GM12878 (cell line): ENCODE results near the gene EXOSC1. TPM values are rescaled to one million over a fixed set of nuclear protein-coding genes. Genes with fewer than 3 reads are reported as not detected.

Experiments used
- BRCA1 ChIP-seq: IDR thresholded peaks from 2 replicates; pipeline ENCODE4 v1.6.1; 2011; ENCODE audit warnings: low read depth, low read length, improper control_type of control experiment
- E4F1 ChIP-seq: fragments of 450-650 bp; IDR thresholded peaks from 2 replicates; pipeline ENCODE4 v1.6.1; 2018; ENCODE audit warnings: borderline replicate concordance, mild to moderate bottlenecking; ENCODE audit not compliant: partially characterized antibody
- ESRRA ChIP-seq: IDR thresholded peaks from 2 replicates; pipeline ENCODE4 v1.6.1; 2012; ENCODE audit warnings: mild to moderate bottlenecking, low read length, improper control_type of control experiment
- HDGF ChIP-seq: fragments of 450-650 bp; IDR thresholded peaks from 2 replicates; pipeline ENCODE4 v1.6.1; 2016; ENCODE audit warnings: antibody characterized with exemption
- PRDM15 ChIP-seq: fragments of 450-650 bp; formaldehyde crosslinking; IDR thresholded peaks from 2 replicates; pipeline ENCODE4 v1.4.0; 2020; ENCODE audit warnings: mild to moderate bottlenecking, moderate library complexity
- SIN3A ChIP-seq: IDR thresholded peaks from 2 replicates; pipeline ENCODE4 v1.6.1; 2012; ENCODE audit warnings: low read depth, low read length, improper control_type of control experiment
- SMAD5 ChIP-seq: IDR thresholded peaks from 2 replicates; pipeline ENCODE4 v1.6.1; 2016; ENCODE audit warnings: antibody characterized with exemption, low read depth
- STAT1 ChIP-seq: fragments of 450-650 bp; conservative IDR thresholded peaks from 2 replicates; pipeline ENCODE4 v1.6.1; 2014; ENCODE audit warnings: antibody characterized with exemption, mild to moderate bottlenecking
- TAF1 ChIP-seq: IDR thresholded peaks from 2 replicates; pipeline ENCODE4 v1.6.1; 2011; ENCODE audit warnings: mild to moderate bottlenecking, low read depth, low read length, borderline replicate concordance
- YY1 ChIP-seq: IDR thresholded peaks from 2 replicates; pipeline ENCODE4 v1.6.1; 2011; ENCODE audit warnings: low read depth, mild to moderate bottlenecking, low read length
- ZBED1 ChIP-seq: IDR thresholded peaks from 2 replicates; pipeline ENCODE4 v1.6.1; 2016; ENCODE audit warnings: borderline replicate concordance
- ZBTB40 ChIP-seq: fragments of 450-650 bp; IDR thresholded peaks from 2 replicates; pipeline ENCODE4 v1.6.1; 2016; ENCODE audit warnings: mild to moderate bottlenecking, moderate library complexity, borderline replicate concordance
- polyA plus RNA-seq, 11 experiments: library from polyadenylated mRNA; depleted of rRNA in 4 of 11; unstranded in 6 of 11; stranded (reverse) in 5 of 11; fragments of >200 nt; fragmentation: Nextera tagmentation in 4 of 11; fragmentation: Illumina TruSeq in 1 of 11; extraction: Ambion mirVana in 4 of 11; extraction: Trizol in 1 of 11; gene quantifications; 1 replicate in 1 of 11; 2 replicates in 10 of 11; pipeline versions ENCODE4 v1.2.1 to v1.2.3, GENCODE V29; 2011 to 2016; ENCODE audit warnings: inconsistent platforms in 2 of 11, missing spikeins in 2 of 11, low read depth in 1 of 11
- total RNA-seq, 4 experiments: library from RNA; depleted of rRNA in 3 of 4; stranded (reverse); fragments of >200 nt in 3 of 4; fragmentation: Illumina TruSeq in 1 of 4; extraction: Trizol in 1 of 4; gene quantifications; 2 replicates each; pipeline versions ENCODE4 v1.2.1 to v1.2.3, GENCODE V29; 2013 to 2021

EXOSC1 gene
- total and polyA plus RNA-seq, 10 of the 15 experiments (the other 5 are each of a cell fraction or from before 2014, with no cell fraction given), result 43.4 to 121 (median 75.1) TPM

- TF ChIP-seq ZBTB40, result no peak
- no peak for TF ChIP-seq BRCA1
- no peak for TF ChIP-seq STAT1
- no peak for TF ChIP-seq HDGF
- TF ChIP-seq YY1, result no peak
- TF ChIP-seq TAF1, result no peak
- no peak for TF ChIP-seq E4F1
- no peak for TF ChIP-seq SMAD5
- TF ChIP-seq ZBED1, result no peak
- no peak for TF ChIP-seq ESRRA
- TF ChIP-seq SIN3A, result no peak
- no peak for TF ChIP-seq PRDM15 (CRISPR knock-in tag)
Measured at GRCh38 chr10:97465982-97466381, 20.2 kb upstream of the EXOSC1 start (continued).
